Measurements from ENCODE around the gene GC. TPM values are rescaled to one million over a fixed set of nuclear protein-coding genes. Genes with fewer than 3 reads are reported as not detected.
"Not testable (repeated sequence)": the region's sequence is repeated elsewhere in the genome, so short reads cannot be mapped to it uniquely, and the experiment has no call there.

The GC gene
- total RNA-seq, 1 donor from 2014 or later: 3,366 TPM

DNA sequence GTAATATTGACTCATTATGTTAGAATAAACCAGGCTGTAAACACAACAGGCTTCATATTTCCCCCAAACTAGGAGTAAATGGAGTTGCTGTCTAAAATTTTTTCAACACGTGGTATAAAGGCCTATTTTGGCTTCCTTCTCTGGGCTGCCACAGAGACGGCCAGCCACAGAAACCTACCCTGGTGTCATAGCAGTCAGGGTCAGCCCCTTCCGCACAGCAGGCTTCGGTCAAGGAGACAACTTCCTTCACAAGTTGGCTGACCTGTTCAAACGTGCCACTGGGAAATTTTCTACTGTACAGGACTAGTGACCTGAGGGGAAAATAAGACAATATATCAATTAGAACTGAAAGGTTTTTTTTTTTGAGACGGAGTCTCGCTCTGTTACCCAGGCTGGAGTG lies 15.8 kb downstream of the GC start:
- ATAC-seq: peak; percentile 3

DNA sequence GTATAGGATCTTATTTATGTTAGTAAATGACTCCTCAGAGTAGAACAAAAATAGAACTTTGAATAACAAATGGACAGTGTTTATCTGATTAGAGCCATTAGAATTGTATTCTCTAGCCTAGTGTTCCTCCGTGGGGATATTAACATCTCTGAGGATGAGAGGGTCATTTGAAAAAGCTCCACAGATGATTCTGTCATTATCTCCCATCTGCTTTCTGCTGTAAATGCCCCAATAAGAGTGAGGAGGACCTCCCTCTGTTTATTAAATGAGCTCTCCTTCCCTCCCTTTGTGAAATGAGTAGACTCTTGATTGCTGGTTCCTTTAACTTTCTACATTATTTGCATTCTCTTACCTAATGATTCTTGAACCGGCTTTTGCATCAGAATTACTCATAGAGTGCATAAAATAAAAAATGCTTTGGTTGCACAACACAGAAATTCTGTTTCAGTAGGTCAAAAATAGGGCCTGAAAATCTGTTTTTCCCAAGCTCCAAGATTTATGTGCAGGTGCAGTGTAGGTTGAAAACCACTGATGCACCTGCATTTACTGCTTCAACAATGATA lies 18.0 kb downstream of the GC start:
- no peak for ATAC-seq
- DNase-seq (ENCODE audit: low spot score): no peak

More for the DNA sequence above, 15.8 kb downstream of the GC start:
- DNase-seq (ENCODE audit: low spot score): no peak

DNA sequence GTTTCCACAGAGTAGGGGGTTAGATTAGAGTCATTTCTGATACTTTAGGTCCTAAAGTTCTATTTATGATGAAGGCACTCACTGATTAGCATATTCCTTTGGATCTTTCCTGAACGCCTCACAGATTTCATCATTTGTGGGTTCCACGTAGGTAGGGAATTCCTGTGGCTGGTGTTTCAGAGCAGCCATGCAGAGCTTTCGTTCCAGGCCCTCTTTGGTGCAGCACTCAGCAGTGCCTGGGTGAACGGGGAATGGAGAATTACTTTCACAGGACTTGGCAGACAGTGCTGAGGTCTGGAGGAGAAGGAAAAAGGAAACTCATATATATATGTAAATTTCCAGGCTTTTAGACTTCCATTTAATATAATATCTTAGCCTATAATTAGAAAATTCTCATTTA lies 18.5 kb downstream of the GC start:
- ATAC-seq (peak; percentile 15), DNase-seq (ENCODE audit: low spot score) (no peak)

DNA sequence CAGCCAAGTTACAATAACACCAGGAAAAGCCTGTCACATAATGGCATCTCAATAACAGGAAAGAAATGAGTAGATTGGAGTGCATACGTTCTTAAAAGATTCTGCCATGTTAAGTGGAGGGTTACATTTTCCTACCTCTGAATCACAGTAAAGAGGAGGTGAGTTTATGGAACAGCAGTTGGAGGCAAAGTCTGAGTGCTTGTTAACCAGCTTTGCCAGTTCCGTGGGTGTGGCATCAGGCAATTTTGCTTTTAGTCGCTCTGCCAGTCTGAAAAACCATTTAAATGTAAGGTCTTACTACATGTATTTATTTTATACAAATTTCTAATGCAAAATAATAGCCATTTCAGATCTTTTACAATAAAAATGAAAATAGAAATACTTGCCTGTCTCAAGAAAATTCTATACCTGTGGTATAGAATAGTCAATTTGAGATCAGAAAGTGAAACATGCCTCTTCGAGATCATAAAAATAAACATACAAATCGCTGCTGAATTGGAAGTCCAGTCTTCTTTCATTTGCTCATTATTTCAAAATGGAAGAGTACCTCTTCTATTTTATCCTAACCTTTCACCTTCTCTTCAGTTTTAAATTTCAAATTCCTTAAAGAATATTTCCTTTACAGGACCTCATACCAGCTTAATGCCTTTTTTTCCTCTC lies 31.4 kb downstream of the GC start:
- ATAC-seq: peak; percentile 22

DNA sequence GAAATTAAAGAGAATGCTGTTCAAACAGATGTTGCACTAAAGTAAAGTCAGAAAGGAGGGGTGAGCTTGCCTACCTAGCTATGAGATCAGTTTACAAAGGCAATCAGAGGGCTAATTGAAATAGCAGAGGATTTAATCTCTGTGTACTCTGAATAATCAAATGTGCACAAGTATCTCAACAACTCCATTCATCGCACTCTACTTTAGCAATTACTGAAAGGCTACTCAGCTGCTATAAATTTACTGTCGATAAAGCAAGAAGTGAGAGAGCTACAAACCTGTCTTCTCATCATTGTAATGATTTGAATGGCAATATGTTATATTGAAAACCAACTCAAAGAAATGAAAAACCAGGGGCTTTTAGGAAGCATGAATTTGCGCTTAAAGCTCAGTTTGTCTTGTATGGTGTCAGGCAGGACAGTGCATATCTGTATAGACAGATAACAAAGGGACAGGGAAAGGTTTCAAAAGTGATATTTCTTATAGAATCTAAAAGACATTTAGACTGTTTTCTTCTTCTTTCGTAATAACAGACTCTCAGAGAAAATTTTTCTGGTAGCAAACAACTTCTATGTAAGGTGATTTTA lies 34.8 kb downstream of the GC start:
- ATAC-seq: no peak

More for the DNA sequence above, 31.4 kb downstream of the GC start:
- DNase-seq (ENCODE audit: low spot score): no peak

DNA sequence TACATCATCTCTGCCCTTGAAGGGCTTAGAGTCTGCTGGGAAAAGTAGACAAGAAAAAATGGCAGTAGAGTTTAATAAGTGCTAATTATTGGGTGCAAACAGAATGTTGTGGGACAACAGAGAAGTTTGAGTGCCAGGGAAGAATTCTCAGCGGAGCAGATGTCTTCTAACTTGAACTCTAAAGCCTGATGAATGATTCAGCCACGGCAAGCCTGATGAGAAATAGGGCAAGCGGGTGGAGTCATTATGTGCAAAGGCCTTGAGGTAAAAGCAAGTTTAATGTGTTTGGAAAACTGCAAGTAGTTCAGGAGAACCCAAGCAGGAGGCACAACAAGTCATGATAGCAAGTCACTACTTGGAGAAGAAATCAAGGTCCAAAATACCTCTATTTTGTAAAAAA lies 37.5 kb downstream of the GC start:
- DNase-seq (ENCODE audit: low spot score) (no peak), ATAC-seq (no peak)

More for the DNA sequence above, 34.8 kb downstream of the GC start:
- DNase-seq (ENCODE audit: low spot score): no peak

DNA sequence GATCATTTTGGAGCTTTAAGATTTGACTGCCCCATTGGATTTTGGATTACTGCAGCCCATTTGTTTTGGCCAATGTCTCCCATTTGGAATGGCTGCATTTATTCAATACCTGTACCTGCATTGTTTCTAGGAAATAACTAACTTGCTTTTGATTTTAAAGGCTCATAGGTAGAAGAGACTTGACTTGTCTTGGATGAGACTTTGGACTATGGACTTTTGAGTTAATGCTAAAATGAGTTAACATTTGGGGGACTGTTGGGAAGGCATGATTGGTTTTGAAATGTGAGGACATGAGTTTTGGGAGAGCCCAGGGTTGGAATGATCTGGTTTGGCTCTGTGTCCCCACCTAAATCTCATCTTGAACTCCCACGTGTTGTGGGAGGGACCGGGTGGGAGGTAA lies 45.1 kb downstream of the GC start:
- DNase-seq (ENCODE audit: low spot score): not testable (repeated sequence)
- ATAC-seq: peak; percentile 24

DNA sequence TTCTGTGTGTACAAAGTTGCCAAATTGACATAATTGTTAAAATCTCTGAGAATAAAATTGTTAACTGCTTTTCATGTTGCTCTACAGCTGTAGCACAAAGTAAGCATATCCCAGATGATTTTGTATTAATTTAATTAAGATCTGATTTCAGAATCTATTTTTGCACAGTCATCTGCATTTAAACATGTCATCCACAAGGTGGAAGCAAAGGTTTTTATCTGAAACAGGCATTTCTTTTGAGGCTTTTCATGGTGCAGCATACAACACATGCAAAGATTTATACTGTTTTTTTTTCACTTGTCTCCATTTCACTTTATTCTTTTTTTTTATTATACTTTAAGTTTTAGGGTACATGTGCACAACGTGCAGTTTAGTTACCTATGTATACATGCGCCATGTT lies 51.2 kb downstream of the GC start:
- ATAC-seq (peak; percentile 63), DNase-seq (ENCODE audit: low spot score) (no peak)

DNA sequence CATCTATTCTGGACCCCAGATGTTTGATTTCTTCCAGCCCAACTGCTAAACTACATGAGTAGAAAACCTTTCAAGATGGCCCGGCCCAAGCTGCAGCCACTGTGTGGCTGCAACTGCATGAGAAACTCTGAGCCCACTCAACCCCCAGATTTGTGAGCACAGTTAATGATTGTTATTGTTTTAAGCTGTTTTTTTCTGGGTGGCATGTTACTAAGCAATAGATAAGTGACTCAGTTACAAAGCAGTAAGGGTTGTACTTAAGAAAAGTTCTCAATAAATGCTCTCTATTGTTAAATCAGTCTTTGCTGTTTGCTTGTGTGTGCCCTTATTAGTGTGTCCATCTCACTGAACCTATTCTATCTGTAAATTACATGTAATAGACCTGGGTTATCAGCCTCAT lies 51.8 kb downstream of the GC start:
- ATAC-seq: no peak
- no peak for DNase-seq (ENCODE audit: low spot score)

DNA sequence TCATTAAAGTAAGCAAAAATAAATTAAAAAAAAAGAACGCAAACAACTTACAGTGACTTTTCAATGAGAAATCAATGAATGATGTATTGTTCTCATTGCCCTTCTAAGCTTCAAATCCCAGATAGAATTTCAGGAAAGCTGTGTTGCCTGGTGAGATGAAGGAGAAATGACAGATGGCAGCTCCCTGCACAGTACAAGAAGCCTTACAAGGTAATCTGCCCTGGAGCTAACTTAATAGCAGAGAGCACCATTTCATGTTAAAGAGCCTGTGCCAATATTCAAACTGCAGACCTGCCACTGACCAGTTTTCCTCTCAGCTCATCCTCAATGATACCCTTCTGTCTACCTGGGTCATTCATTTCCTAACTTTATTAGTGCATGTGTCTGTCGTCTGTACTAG lies 54.0 kb downstream of the GC start:
- DNase-seq (ENCODE audit: low spot score) (no peak), ATAC-seq (no peak)

DNA sequence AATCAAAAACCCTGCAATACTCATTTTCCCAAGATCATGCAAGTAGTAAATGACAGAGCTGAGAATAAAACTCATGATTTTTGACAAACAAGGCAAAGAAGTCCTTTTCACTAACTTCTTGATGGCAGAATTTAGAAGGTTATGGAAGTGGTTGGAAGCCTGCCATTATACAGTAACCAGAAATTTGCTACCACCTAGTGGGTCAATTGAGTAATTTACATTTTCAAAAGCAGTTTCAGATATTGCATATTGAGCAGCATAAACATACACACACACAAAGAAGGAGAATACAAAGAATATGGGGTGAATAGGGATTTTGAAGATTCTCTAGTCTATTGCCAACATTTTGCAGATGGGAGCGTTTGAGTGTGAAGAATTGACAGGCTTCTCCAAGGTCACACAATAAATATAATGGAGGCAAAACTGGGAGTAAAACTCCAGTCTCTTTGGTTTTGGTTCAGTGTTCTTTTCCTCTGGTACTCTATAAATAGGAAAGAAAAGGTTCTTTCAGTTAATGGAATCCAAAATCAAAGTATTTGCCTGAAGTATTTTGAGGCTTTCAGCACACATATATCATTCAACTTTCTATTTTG lies 70.2 kb downstream of the GC start:
- ATAC-seq: peak; percentile 76

DNA sequence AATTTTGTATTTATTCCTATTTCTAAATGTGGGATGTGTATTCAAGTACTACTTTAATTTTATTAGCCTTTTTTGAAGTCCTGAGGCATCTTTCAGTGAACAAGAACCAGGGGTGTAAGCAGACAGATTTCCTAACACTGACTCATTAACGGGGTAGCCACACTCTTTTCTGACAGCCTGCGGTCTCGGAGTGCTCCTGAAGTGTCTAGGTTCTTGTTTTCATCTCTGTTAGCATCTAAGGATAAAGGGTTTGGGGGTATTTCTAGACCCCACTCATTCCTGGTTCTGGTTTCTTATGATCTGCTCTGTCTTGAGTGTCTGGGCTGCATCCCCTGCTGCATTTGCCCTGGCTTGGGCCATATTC lies 71.9 kb downstream of the GC start:
- no peak for DNase-seq (ENCODE audit: low spot score)
- no peak for ATAC-seq

More for the DNA sequence above, 70.2 kb downstream of the GC start:
- no peak for DNase-seq (ENCODE audit: low spot score)

DNA sequence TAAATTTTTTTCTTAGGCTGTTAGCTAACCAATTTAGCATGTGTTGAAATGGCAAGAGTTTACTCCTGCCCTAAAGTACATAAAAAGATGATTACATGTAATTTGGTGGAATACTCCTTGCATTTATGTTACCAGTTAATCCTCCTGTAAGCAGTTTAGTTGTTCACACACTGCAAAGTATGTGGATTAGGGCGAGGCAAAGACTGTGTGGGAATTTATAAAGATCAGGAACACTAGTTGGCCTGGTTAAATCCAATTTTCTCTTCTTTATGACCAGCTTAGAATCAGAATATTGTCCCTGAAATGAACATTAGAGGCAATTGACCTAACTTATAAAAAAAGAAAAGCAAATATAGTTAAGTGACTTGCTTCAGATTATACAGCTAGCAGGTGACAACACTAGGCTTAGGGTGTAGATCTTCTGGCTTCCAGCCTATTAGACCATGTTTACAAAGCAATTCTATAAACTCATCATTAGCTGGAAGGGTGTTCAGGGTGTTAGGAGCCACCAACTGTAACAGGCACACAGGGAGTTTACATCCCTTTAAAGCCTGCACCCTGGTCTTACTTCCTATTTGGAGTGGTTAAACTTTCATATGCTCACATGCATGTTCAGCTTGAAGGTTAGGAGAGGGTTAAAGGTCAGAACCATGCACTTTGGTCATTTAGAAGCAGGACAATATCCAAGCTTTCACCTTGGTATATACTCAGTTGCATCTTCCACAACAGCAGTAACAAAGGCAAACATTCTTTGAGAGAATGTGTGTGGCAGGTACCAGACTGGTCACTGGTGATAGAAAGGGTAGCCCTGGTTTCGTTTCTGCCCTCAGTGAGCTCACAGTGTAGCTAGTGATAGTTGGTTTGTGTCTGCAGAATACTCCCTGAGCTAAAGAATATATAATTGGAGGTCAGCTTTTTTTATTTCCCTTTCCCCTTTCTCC lies 72.6 kb downstream of the GC start:
- no peak for DNase-seq (ENCODE audit: low spot score)
- peak; percentile 28 for ATAC-seq

DNA sequence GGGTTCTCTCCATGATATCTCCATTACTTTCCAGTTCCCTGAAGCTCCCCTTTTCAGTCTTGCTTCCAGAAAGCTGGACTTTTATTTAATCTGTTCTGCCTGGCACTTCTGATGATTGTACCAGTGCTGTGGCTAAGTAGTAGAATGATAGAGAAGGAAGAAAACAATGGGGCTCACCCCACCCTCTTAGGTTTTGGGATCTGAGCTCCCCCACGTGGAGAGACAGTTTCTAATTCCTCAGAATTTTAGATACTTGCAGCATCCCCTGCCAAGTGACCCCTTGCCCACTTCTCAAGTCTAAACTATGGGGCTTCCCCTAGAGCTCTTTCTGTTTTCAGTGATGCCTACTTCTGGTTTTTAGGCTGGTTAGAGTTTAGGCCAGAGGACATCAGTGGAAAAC lies 73.9 kb downstream of the GC start:
- ATAC-seq (no peak), DNase-seq (ENCODE audit: low spot score) (no peak)

DNA sequence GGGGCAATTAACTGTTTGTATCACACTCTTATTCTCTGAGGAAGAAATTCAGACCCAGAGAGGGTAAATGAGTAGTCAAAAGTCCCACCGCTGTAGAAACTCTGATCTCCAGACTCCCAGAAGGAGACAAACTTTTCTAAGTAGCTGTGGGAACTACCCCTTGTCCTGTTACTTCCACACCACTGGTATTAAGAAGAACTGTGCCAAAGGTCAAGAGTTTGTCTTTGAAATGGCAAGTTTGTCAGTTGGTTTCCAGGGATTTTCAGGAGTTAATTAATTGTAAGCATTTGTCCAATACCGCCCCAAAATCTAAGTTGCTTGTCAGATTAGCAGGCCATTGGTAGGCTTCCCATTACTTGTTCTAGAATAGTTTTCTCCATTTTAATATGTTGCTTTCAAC lies 85.7 kb downstream of the GC start:
- DNase-seq (ENCODE audit: low spot score) (no peak), ATAC-seq (no peak)

DNA sequence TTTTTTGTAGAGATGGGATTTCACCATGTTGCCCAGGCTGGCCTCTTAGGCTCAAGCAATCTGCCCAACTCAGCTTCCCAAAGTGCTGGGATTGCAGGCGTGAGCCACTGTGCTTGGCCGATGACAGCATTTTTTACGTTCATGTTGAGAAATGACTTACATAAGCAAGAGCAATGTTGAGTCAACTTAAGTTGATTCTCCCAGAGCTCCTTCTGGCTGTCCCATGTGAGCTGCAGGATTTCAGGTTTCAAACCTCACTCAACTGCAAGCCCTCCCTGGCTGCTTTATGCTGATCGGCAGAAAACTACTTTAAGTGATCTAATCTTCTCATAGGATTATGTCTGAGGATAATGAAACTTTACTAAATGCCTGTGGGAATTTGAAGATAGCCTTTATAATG lies 86.8 kb downstream of the GC start:
- ATAC-seq (no peak), DNase-seq (ENCODE audit: low spot score) (no peak)

DNA sequence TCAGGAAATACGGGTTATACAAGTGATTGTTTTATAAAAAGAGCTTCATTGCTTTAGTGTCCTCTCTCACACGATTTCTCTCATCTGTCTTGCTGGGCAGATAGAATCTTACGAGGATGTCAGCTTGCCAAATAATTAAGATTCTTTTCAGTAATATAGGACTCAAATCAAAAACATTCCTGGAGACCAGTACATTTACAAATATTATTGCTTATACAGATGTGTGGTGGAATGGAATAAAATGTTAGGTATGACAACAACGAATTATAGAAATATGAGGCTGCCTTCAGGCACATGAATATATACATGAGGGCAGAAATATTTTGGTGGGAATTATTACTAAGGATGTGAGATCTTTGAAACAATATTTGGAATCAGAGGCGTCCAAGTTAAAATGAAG lies 88.9 kb downstream of the GC start:
- ATAC-seq: no peak
- DNase-seq (ENCODE audit: low spot score): no peak

DNA sequence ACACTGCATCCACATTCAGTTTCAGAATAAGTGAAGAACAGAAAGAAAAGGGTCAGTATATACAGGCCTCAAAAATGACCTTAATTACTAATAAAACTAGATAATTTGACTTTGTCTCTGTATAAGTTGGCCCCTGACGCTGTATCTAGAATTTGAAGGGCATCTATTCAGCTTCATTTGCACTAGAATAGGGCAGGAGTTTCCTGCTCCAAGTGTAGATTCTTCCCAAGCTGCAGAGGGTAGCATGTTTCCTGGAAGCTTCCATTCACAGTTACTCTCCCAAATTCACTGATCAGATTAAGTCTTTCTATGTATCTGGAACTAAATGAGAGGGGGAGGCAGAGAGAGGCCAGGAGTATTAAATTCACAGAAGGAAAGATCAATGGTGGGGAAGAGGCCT lies 90.9 kb downstream of the GC start:
- ATAC-seq (no peak), DNase-seq (ENCODE audit: low spot score) (no peak)

DNA sequence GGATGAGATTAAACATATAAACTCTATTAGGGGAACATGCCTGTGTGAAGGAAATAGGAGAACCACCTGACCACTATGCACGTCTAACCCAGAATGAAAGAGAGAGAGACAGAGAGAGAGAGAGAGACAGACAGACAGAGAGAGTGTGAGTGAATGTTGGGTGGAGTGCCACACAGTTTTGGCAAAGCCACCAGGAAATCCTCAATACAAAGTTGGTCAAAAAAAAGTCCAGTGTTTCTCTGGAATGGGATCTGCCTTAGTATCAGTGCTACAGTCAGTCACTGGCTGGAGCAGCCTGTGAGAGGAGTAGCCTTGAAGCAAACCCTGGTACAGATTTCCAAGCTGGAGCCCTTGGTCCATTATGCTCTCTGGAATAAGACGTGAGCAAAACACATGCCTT lies 91.7 kb downstream of the GC start:
- DNase-seq (ENCODE audit: low spot score) (no peak), ATAC-seq (no peak)

Measured in left lobe of liver (tissue), 2 donors.